GM13977 (cell line): ENCODE results near the gene ADD3.

Experiments used
- DNase-seq: peaks from one replicate; pipeline ENCODE4 v3.0.0; 2012; ENCODE audit warnings: low spot score
- CTCF ChIP-seq: IDR thresholded peaks from 2 replicates; pipeline ENCODE4 v1.5.1; 2012; ENCODE audit warnings: mild to moderate bottlenecking, control low read depth; ENCODE audit not compliant: insufficient read depth; ENCODE audit errors: extremely low read depth, missing control alignments
- in situ Hi-C: fragments of 300-500 bp; cut with MboI; formaldehyde crosslinking; loops from one replicate; pipeline ENCODE4 v1.12.0; 2022; ENCODE audit warnings: low sequenced_read_pairs, low pct_unique_long_range_greater_than_20kb, mixed read lengths, inconsistent platforms; ENCODE audit not compliant: unreplicated experiment

ADD3 gene

GRCh38 chr10:109971634-109972033, 36.1 kb upstream of the ADD3 start:
- in situ Hi-C loops = no loop called here
- DNase-seq = no peak
- no peak for TF ChIP-seq CTCF

GRCh38 chr10:109972372-109973001, 35.3 kb upstream of the ADD3 start:
- in situ Hi-C loops = no loop called here

GRCh38 chr10:109973326-109973829, 34.4 kb upstream of the ADD3 start:
- TF ChIP-seq CTCF = no peak
- no peak for DNase-seq
- in situ Hi-C loops = no loop called here

More at GRCh38 chr10:109972372-109973001, 35.3 kb upstream of the ADD3 start:
- no peak for DNase-seq
- TF ChIP-seq CTCF = no peak

- in situ Hi-C loops = no loop called here
- DNase-seq = no peak
- TF ChIP-seq CTCF = no peak
Measured at GRCh38 chr10:109974504-109975191, 33.1 kb upstream of the ADD3 start.

GRCh38 chr10:109975244-109976190, 32.3 kb upstream of the ADD3 start:
- no peak for DNase-seq
- in situ Hi-C loops = no loop called here
- TF ChIP-seq CTCF = no peak

GRCh38 chr10:109976681-109977080, 31.1 kb upstream of the ADD3 start:
- no peak for DNase-seq
- TF ChIP-seq CTCF = no peak
- in situ Hi-C loops = no loop called here
